ENCODE results near the gene SLC5A1. TPM values are rescaled to one million over a fixed set of nuclear protein-coding genes. Genes with fewer than 3 reads are reported as not detected.

The SLC5A1 gene
- total and polyA plus RNA-seq, 2 of the 13 experiments (the other 11 are each of a cell fraction or from before 2014, with no cell fraction given), result not detected

GRCh38 chr22:32005453-32005852 is 37.6 kb upstream of the SLC5A1 start:
- Histone ChIP-seq H4K20me1 (ENCODE audit: insufficient read depth, low read length) (no peaks in the 10 kb centered on the region), H3K9me3 (ENCODE audit: low read length) (no peaks in the 10 kb centered on the region), H3K36me3 (replicated peaks in 1 of 2; ENCODE audit: control insufficient read depth in 1 of 2, insufficient read depth in 2 of 2, low read length in 2 of 2) (no peaks in the 10 kb centered on the region), H3K4me2 (ENCODE audit: low read depth, low read length) (no peak overlapping the region), H3K4me3 (replicated peaks in 1 of 3; ENCODE audit: insufficient read depth in 1 of 3, low read depth in 2 of 3, low read length in 3 of 3) (no peak overlapping the region), H3K27me3 (ENCODE audit: control insufficient read depth in 1 of 2, insufficient read depth in 2 of 2, low read length in 2 of 2) (peaks cover 0 to 3% of the 10 kb centered on the region in 2 experiments; a peak in 1 of 5 replicates), H2AFZ (ENCODE audit: low read length) (no peak overlapping the region), H3K9ac (ENCODE audit: insufficient read depth, low read depth, low read length) (no peak overlapping the region), H3K4me1 (ENCODE audit: insufficient read depth, low read length) (no peaks in the 10 kb centered on the region), H3K27ac (ENCODE audit: extremely low read length, insufficient read depth, low read length) (no peak overlapping the region), H3K79me2 (ENCODE audit: insufficient read depth, low read length) (no peaks in the 10 kb centered on the region)
- WGBS (ENCODE audit: low lambda C conversion rate), result 0% methylated on average over 1 of the region's 1 CpG
- FAIRE-seq (no peak), DNase-seq (ENCODE audit: low spot score) (no peak), ATAC-seq (no peak)
- POLR2A ChIA-PET, result no interaction called here
- TF ChIP-seq MYC (CRISPR knock-in tag; IDR thresholded peaks at IDR 0.05; ENCODE audit: borderline replicate concordance) (no peak), KDM2A (CRISPR knock-in tag; IDR thresholded peaks at IDR 0.05; ENCODE audit: borderline replicate concordance, low read depth) (no peak)
- no TSS peak for BruUV-seq (replicated peaks)
- in situ Hi-C loops (cut with HindIII; ENCODE audit: extremely low pct_ligation_motif_present, low pct_unique_long_range_greater_than_20kb) (no loop called here), intact Hi-C loops (cut with micrococcal nuclease; ENCODE audit: unreplicated experiment) (no loop called here)
- CTCF ChIA-PET (ENCODE audit: low intra/inter-chr PET ratio, low total read pairs), result no interaction called here

- H3K9ac ChIP-seq (ENCODE audit: insufficient read depth, low read depth, low read length), result no peak overlapping the region
- H3K27ac ChIP-seq (ENCODE audit: extremely low read length, insufficient read depth, low read length), result no peak overlapping the region
- H3K79me2 ChIP-seq (ENCODE audit: insufficient read depth, low read length), result no peaks in the 10 kb centered on the region
- ATAC-seq, result no peak
- no peaks in the 10 kb centered on the region for H3K36me3 ChIP-seq (replicated peaks in 1 of 2; ENCODE audit: control insufficient read depth in 1 of 2, insufficient read depth in 2 of 2, low read length in 2 of 2)
- CTCF ChIA-PET (ENCODE audit: low intra/inter-chr PET ratio, low total read pairs), result no interaction called here
- peaks cover 10% of the 10 kb centered on the region for H3K9me3 ChIP-seq (ENCODE audit: low read length)
- POLR2A ChIA-PET, result no interaction called here
- peaks cover 0 to 3% of the 10 kb centered on the region in 2 experiments; a peak in 1 of 5 replicates for H3K27me3 ChIP-seq (ENCODE audit: control insufficient read depth in 1 of 2, insufficient read depth in 2 of 2, low read length in 2 of 2)
- 4% methylated on average over 1 of the region's 1 CpG for WGBS (ENCODE audit: low lambda C conversion rate)
- H3K4me3 ChIP-seq (replicated peaks in 1 of 3; ENCODE audit: insufficient read depth in 1 of 3, low read depth in 2 of 3, low read length in 3 of 3), result no peak overlapping the region
- in situ Hi-C loops (cut with HindIII; ENCODE audit: extremely low pct_ligation_motif_present, low pct_unique_long_range_greater_than_20kb), result no loop called here
- no peak for DNase-seq (ENCODE audit: low spot score)
- no peak overlapping the region for H2AFZ ChIP-seq (ENCODE audit: low read length)
- H3K4me1 ChIP-seq (ENCODE audit: insufficient read depth, low read length), result no peaks in the 10 kb centered on the region
- intact Hi-C loops (cut with micrococcal nuclease; ENCODE audit: unreplicated experiment), result no loop called here
- BruUV-seq (replicated peaks), result no TSS peak
- no peak for FAIRE-seq
- no peak overlapping the region for H3K4me2 ChIP-seq (ENCODE audit: low read depth, low read length)
- no peaks in the 10 kb centered on the region for H4K20me1 ChIP-seq (ENCODE audit: insufficient read depth, low read length)
- TF ChIP-seq DRAP1 (CRISPR knock-in tag; IDR thresholded peaks at IDR 0.05) (no peak), ZNF24 (IDR thresholded peaks at IDR 0.05) (no peak), HNF1B (CRISPR knock-in tag; IDR thresholded peaks at IDR 0.05) (no peak), PAF1 (CRISPR knock-in tag; IDR thresholded peaks at IDR 0.05) (no peak), NCOR1 (IDR thresholded peaks at IDR 0.05; ENCODE audit: borderline replicate concordance, low read length) (no peak), ARID4A (CRISPR knock-in tag; IDR thresholded peaks at IDR 0.05; ENCODE audit: borderline replicate concordance) (no peak), FOXA1 (IDR thresholded peaks at IDR 0.05) (no peak), FOXA1 (CRISPR knock-in tag; IDR thresholded peaks at IDR 0.05) (no peak), SP140L (CRISPR knock-in tag; IDR thresholded peaks at IDR 0.05; ENCODE audit: borderline replicate concordance) (no peak), ZFY (CRISPR knock-in tag; IDR thresholded peaks at IDR 0.05) (no peak)
Observed at GRCh38 chr22:32013200-32013599, 29.9 kb upstream of the SLC5A1 start.

Data from HepG2 (cell line).